Cardiac muscle cell (in vitro differentiated cells and primary cell): ENCODE results near the gene COMT. TPM values are rescaled to one million over a fixed set of nuclear protein-coding genes. Genes with fewer than 3 reads are reported as not detected.

Experiments used
- DNase-seq, 2 donors: peaks; one replicate each; pipeline versions ENCODE4 v3.0.0 to v3.0.0-alpha.2; 2010 to 2017; ENCODE audit warnings: low read depth in 1 of 2, low spot score in 1 of 2
- H3K27ac ChIP-seq: fragments of 200-600 bp; sonication (generic); 2 replicates; pipeline ENCODE4 v1.5.1; 2016
- H3K27me3 ChIP-seq: fragments of 200-600 bp; sonication (generic); 2 replicates; pipeline ENCODE4 v1.6.0; 2016; ENCODE audit warnings: control low read depth
- H3K36me3 ChIP-seq: fragments of 200-600 bp; sonication (generic); 2 replicates; pipeline ENCODE4 v1.5.1; 2016; ENCODE audit warnings: control low read depth
- H3K4me1 ChIP-seq: fragments of 200-600 bp; sonication (generic); 2 replicates; pipeline ENCODE4 v1.8.1; 2017; ENCODE audit warnings: low read depth, mild to moderate bottlenecking, mixed run types
- H3K4me3 ChIP-seq: fragments of 200-600 bp; sonication (generic); 2 replicates; pipeline ENCODE4 v1.5.1; 2016; ENCODE audit warnings: mild to moderate bottlenecking
- H3K9me3 ChIP-seq: fragments of 200-600 bp; sonication (generic); 2 replicates; pipeline ENCODE4 v1.5.1; 2017; ENCODE audit warnings: low read depth, mild to moderate bottlenecking, control low read depth
- CTCF ChIP-seq: IDR thresholded peaks from 2 replicates; pipeline ENCODE4 v1.5.1; 2012; ENCODE audit warnings: low read depth, mild to moderate bottlenecking, low read length
- polyA plus RNA-seq: library from polyadenylated mRNA; unstranded; fragments of >200 nt; fragmentation: Nextera tagmentation; extraction: Ambion mirVana; gene quantifications from 2 replicates; pipeline ENCODE4 v1.2.1, GENCODE V29; 2016
- total RNA-seq: library from RNA; depleted of rRNA; stranded (reverse); fragments of >200 nt; gene quantifications from 2 replicates; pipeline ENCODE4 v1.2.3, GENCODE V29; 2016

Gene COMT
- total and polyA plus RNA-seq, 2 experiments from 2014 or later = 35.8 to 51.9 TPM

- no peak for TF ChIP-seq CTCF
- DNase-seq = no peak
- no peak overlapping the region for H3K4me3 ChIP-seq
- H3K9me3 ChIP-seq = no peaks in the 10 kb centered on the region
- H3K4me1 ChIP-seq = no peaks in the 10 kb centered on the region
- peaks cover 48% of the 10 kb centered on the region for H3K27me3 ChIP-seq
- no peak overlapping the region for H3K27ac ChIP-seq
- H3K36me3 ChIP-seq = no peaks in the 10 kb centered on the region
Observed at GRCh38 chr22:20015187-20015625, 73.6 kb downstream of the COMT start.

- H3K36me3 ChIP-seq = no peaks in the 10 kb centered on the region
- H3K4me1 ChIP-seq = no peaks in the 10 kb centered on the region
- DNase-seq = peak in 1 of 2 donors; percentile 62
- peak overlapping the region; percentile 63 for H3K4me3 ChIP-seq
- TF ChIP-seq CTCF = no peak
- no peaks in the 10 kb centered on the region for H3K9me3 ChIP-seq
- H3K27ac ChIP-seq = no peak overlapping the region
- peaks cover 48% of the 10 kb centered on the region for H3K27me3 ChIP-seq
Observed at GRCh38 chr22:20015971-20016733, 74.6 kb downstream of the COMT start.

- DNase-seq = peak; percentile 92 to 93
- Histone ChIP-seq H3K4me1 (peaks cover 5% of the 10 kb centered on the region), H3K36me3 (no peaks in the 10 kb centered on the region), H3K4me3 (peak within 1 kb of the TSS; percentile 63), H3K9me3 (no peaks in the 10 kb centered on the region), H3K27ac (no peak within 1 kb of the TSS), H3K27me3 (peaks cover 48% of the 10 kb centered on the region)
- peak; percentile 10 for TF ChIP-seq CTCF
Observed at GRCh38 chr22:20016734-20017621, 75.4 kb downstream of the COMT start, which contains the start of gene ARVCF. TSS of gene ARVCF (minus strand) at chr22:20016823. CDS start at chr22:19990794, 26,029 bp downstream.

GRCh38 chr22:20017622-20017958 is 76.0 kb downstream of the COMT start:
- peaks cover 48% of the 10 kb centered on the region for H3K27me3 ChIP-seq
- peaks cover 5% of the 10 kb centered on the region for H3K4me1 ChIP-seq

GRCh38 chr22:20018001-20018400 is 76.4 kb downstream of the COMT start:
- H3K27me3 ChIP-seq = peaks cover 48% of the 10 kb centered on the region
- TF ChIP-seq CTCF = no peak
- no peaks in the 10 kb centered on the region for H3K36me3 ChIP-seq
- no peaks in the 10 kb centered on the region for H3K9me3 ChIP-seq
- no peak overlapping the region for H3K4me3 ChIP-seq
- H3K4me1 ChIP-seq = peaks cover 5% of the 10 kb centered on the region
- H3K27ac ChIP-seq = no peak overlapping the region
- DNase-seq = no peak

More at GRCh38 chr22:20017622-20017958, 76.0 kb downstream of the COMT start:
- H3K27ac ChIP-seq = no peak overlapping the region
- no peaks in the 10 kb centered on the region for H3K36me3 ChIP-seq
- TF ChIP-seq CTCF = no peak
- no peaks in the 10 kb centered on the region for H3K9me3 ChIP-seq
- peak overlapping the region; percentile 63 for H3K4me3 ChIP-seq
- no peak for DNase-seq

Other genes starting within 250 kb of the COMT start
- gene SEPTIN5, start 227.3 kb upstream of the COMT start, total RNA-seq = 165 and 303 TPM in 2 replicates
- gene SEPTIN5, start 227.3 kb upstream of the COMT start, polyA plus RNA-seq = 129 and 260 TPM in 2 replicates
- gene GP1BB, start 218.2 kb upstream of the COMT start, total RNA-seq = 89.4 and 100 TPM in 2 replicates
- 80.9 and 83.2 TPM in 2 replicates for gene GP1BB, start 218.2 kb upstream of the COMT start, polyA plus RNA-seq
- gene TBX1, start 181.0 kb upstream of the COMT start, total RNA-seq = 0.12 and 0.35 TPM in 2 replicates
- 0.71 and 0.84 TPM in 2 replicates for gene TBX1, start 181.0 kb upstream of the COMT start, polyA plus RNA-seq
- gene GNB1L, start 86.9 kb upstream of the COMT start, total RNA-seq = 5.3 and 5.5 TPM in 2 replicates
- gene GNB1L, start 86.9 kb upstream of the COMT start, polyA plus RNA-seq = 3.5 and 9.7 TPM in 2 replicates
- 19.2 and 20.9 TPM in 2 replicates for gene RTL10, start 86.9 kb upstream of the COMT start, total RNA-seq
- 11.9 and 15.7 TPM in 2 replicates for gene RTL10, start 86.9 kb upstream of the COMT start, polyA plus RNA-seq
- gene TXNRD2, start within 50 bp of the COMT start, total RNA-seq = 15.6 and 16.1 TPM in 2 replicates
- gene TXNRD2, start within 50 bp of the COMT start, polyA plus RNA-seq = 21.2 and 24.2 TPM in 2 replicates
- 55.5 and 64.3 TPM in 2 replicates for gene ARVCF, start 75.1 kb downstream of the COMT start, total RNA-seq
- 28.8 and 40.3 TPM in 2 replicates for gene ARVCF, start 75.1 kb downstream of the COMT start, polyA plus RNA-seq
- gene TANGO2, start 79.3 kb downstream of the COMT start, total RNA-seq = 19.4 and 21.9 TPM in 2 replicates
- 17.5 and 18.7 TPM in 2 replicates for gene TANGO2, start 79.3 kb downstream of the COMT start, polyA plus RNA-seq
- 23.8 and 34.2 TPM in 2 replicates for gene DGCR8, start 138.5 kb downstream of the COMT start, total RNA-seq
- gene DGCR8, start 138.5 kb downstream of the COMT start, polyA plus RNA-seq = 8.1 and 15.1 TPM in 2 replicates
- gene RANBP1, start 174.3 kb downstream of the COMT start, total RNA-seq = 252 and 373 TPM in 2 replicates
- gene RANBP1, start 174.3 kb downstream of the COMT start, polyA plus RNA-seq = 222 and 271 TPM in 2 replicates
- gene TRMT2A, start 175.5 kb downstream of the COMT start, total RNA-seq = 55.7 and 71.9 TPM in 2 replicates
- gene TRMT2A, start 175.5 kb downstream of the COMT start, polyA plus RNA-seq = 76.5 and 77.7 TPM in 2 replicates
- gene ZDHHC8, start 190.0 kb downstream of the COMT start, total RNA-seq = 30.3 and 35.8 TPM in 2 replicates
- gene ZDHHC8, start 190.0 kb downstream of the COMT start, polyA plus RNA-seq = 43.8 and 53.4 TPM in 2 replicates
- gene CCDC188, start 209.3 kb downstream of the COMT start, total RNA-seq = not detected in 2 replicates
- gene CCDC188, start 209.3 kb downstream of the COMT start, polyA plus RNA-seq = not detected in 2 replicates